ENCODE data around the gene ANKS1B. TPM values are rescaled to one million over a fixed set of nuclear protein-coding genes. Genes with fewer than 3 reads are reported as not detected.
"Not testable (repeated sequence)": the region's sequence is repeated elsewhere in the genome, so short reads cannot be mapped to it uniquely, and the experiment has no call there.

Gene ANKS1B
- total RNA-seq, 5 donors from 2014 or later (not counting 1 experiment from before 2014, with no cell fraction given): 0.18 to 0.47 (median 0.19) TPM; not detected in 2

DNA sequence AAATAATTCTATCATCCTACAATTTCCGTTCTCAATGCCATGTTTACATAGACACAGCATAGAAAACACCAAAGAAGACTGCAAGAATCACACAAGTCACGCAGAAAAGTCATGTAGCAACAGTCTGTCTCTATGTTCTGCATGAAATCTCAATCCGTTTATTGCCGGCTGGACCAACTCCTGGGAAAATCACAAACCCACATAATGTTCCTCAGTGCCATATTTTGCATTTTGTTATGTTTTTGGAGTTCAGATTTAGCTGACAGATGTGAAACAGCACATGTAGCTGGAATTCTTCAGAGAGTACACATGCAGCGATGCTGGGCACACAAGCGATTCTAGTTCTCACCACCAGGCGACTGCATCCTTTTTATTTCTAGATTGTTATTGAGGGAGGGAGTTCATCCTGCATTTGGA is 1146.5 kb downstream of the ANKS1B start:
- H3K36me3 ChIP-seq (ENCODE audit: control insufficient read depth in 2 of 2, extremely low read depth in 1 of 2, insufficient read depth in 1 of 2, low read length in 1 of 2): no peaks in the 10 kb centered on the region
- H3K27ac ChIP-seq (ENCODE audit: low read length): no peak overlapping the region
- H3K27me3 ChIP-seq (replicated peaks in 1 of 2; ENCODE audit: control insufficient read depth in 2 of 2, extremely low read depth in 1 of 2, insufficient read depth in 2 of 2, low read length in 1 of 2): no peaks in the 10 kb centered on the region
- H3K4me1 ChIP-seq (ENCODE audit: control insufficient read depth in 1 of 2, extremely low read depth in 1 of 2, insufficient read depth in 2 of 2, low read length in 2 of 2): no peaks in the 10 kb centered on the region
- no peak overlapping the region for H3K4me3 ChIP-seq (ENCODE audit: control insufficient read depth in 1 of 2, extremely low read depth in 1 of 2, low read length in 1 of 2)
- no peaks in the 10 kb centered on the region for H3K36me3 Mint-ChIP-seq
- CTCF ChIA-PET: no interaction called here
- H3K9me3 ChIP-seq: no peaks in the 10 kb centered on the region
- H3K9me3 Mint-ChIP-seq: no peaks in the 10 kb centered on the region
- no peak for DNase-seq
- H3K4me3 Mint-ChIP-seq: no peak overlapping the region
- H3K4me1 Mint-ChIP-seq: no peaks in the 10 kb centered on the region
- H3K27me3 Mint-ChIP-seq: peaks cover 23 to 37% of the 10 kb centered on the region in 2 donors
- 43% methylated on average over 2 of the region's 7 CpGs for WGBS (ENCODE audit: insufficient coverage)
- no peak overlapping the region for H3K27ac Mint-ChIP-seq
- POLR2A ChIA-PET: no interaction called here
- no peak for ATAC-seq (replicated peaks in 1 of 4)

- ATAC-seq (replicated peaks in 1 of 4); H3K4me1 Mint-ChIP-seq; DNase-seq: not testable (repeated sequence)
These were observed 1147.5 kb downstream of the ANKS1B start for GRCh38 chr12:98837134-98837752.

DNA sequence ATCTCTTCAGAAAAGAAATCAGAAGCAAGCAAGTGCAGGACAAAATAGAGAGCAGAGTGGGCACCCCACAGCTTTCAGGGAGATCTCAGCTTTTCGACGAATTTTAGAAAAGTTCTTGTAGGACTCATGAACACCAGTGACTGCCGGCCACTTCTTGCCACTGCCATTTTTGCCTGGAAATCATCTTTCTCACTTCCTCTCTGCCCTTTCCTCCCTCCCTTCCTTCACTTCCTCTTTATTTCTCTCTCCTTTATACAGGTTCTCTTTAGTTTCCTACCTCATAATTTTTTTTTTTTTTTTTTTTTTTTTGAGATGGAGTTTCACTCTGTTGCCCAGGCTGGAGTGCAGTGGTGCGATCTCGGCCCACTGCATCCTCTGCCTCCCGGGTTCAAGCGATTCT is 1154.1 kb downstream of the ANKS1B start:
- Histone ChIP-seq H3K36me3 (ENCODE audit: control insufficient read depth in 2 of 2, extremely low read depth in 1 of 2, insufficient read depth in 1 of 2, low read length in 1 of 2) (no peaks in the 10 kb centered on the region), H3K4me3 (ENCODE audit: control insufficient read depth in 1 of 2, extremely low read depth in 1 of 2, low read length in 1 of 2) (no peak overlapping the region), H3K27me3 (replicated peaks in 1 of 2; ENCODE audit: control insufficient read depth in 2 of 2, extremely low read depth in 1 of 2, insufficient read depth in 2 of 2, low read length in 1 of 2) (no peaks in the 10 kb centered on the region), H3K27ac (ENCODE audit: low read length) (no peak overlapping the region), H3K9me3 (no peaks in the 10 kb centered on the region), H3K4me1 (ENCODE audit: control insufficient read depth in 1 of 2, extremely low read depth in 1 of 2, insufficient read depth in 2 of 2, low read length in 2 of 2) (no peaks in the 10 kb centered on the region)
- Mint-ChIP-seq H3K27me3 (peaks cover 12 to 38% of the 10 kb centered on the region in 2 donors), H3K4me1 (no peaks in the 10 kb centered on the region), H3K36me3 (no peaks in the 10 kb centered on the region), H3K4me3 (no peak overlapping the region), H3K9me3 (no peaks in the 10 kb centered on the region), H3K27ac (no peak overlapping the region)
- DNase-seq (no peak), ATAC-seq (replicated peaks in 1 of 4) (no peak)
- CTCF ChIA-PET: no interaction called here
- POLR2A ChIA-PET: no interaction called here
- WGBS (ENCODE audit: insufficient coverage): 93% methylated on average over 4 of the region's 7 CpGs

More at GRCh38 chr12:98837134-98837752, 1147.5 kb downstream of the ANKS1B start:
- CTCF ChIA-PET; H3K36me3 ChIP-seq (ENCODE audit: control insufficient read depth in 2 of 2, extremely low read depth in 1 of 2, insufficient read depth in 1 of 2, low read length in 1 of 2); H3K9me3 ChIP-seq; H3K27ac Mint-ChIP-seq; H3K9me3 Mint-ChIP-seq; H3K27ac ChIP-seq (ENCODE audit: low read length); H3K4me3 Mint-ChIP-seq; H3K4me3 ChIP-seq (ENCODE audit: control insufficient read depth in 1 of 2, extremely low read depth in 1 of 2, low read length in 1 of 2); H3K27me3 ChIP-seq (replicated peaks in 1 of 2; ENCODE audit: control insufficient read depth in 2 of 2, extremely low read depth in 1 of 2, insufficient read depth in 2 of 2, low read length in 1 of 2); H3K36me3 Mint-ChIP-seq; H3K4me1 ChIP-seq (ENCODE audit: control insufficient read depth in 1 of 2, extremely low read depth in 1 of 2, insufficient read depth in 2 of 2, low read length in 2 of 2): not testable (repeated sequence)
- POLR2A ChIA-PET: interaction anchor here in 1 of 2 donors (0.6 kb wide), 1 partner anchor 1608 kb away, joined by 9 read pairs; no protein-coding TSS in a partner anchor
- 100% methylated on average over 6 of the region's 12 CpGs for WGBS (ENCODE audit: insufficient coverage)
- H3K27me3 Mint-ChIP-seq: peaks cover 28 to 37% of the 10 kb centered on the region in 2 donors

DNA sequence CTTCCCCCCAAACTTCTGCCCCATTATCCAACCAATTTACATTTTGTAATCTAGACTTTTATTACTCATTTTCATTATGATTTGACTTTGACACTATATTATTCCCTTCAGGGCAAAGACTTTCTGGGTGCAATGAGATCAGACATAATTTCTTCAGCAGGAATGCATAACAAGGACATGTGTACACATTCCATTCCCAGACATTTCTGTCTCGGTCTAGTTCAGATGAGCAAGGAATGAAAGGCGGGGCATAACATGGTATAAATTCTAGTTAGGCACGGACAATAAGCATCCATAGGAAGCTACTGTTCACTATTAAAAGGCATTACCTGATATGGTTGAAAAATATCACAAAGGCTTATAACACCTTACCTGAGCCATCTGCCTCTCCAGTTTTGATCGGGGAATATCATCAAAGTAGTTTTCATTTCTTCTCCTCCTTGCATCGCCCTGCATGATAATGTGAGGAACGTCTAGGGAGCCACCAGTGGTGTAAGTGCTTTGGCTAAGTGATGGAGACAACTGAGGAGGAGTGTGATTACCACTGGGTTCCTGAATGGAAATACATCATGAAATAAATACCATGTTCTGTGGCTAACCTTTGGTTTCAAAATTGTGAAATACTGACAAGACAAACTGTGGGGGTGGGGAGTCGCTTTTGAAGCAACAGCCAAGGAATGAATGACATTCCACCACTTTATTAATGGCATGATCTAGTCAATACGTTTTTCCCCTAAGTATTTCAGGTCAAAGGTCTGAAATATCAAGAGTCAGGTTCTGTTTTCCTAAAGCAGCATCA is 1155.7 kb downstream of the ANKS1B start:
- Histone ChIP-seq H3K36me3 (ENCODE audit: control insufficient read depth in 2 of 2, extremely low read depth in 1 of 2, insufficient read depth in 1 of 2, low read length in 1 of 2) (no peaks in the 10 kb centered on the region), H3K9me3 (no peaks in the 10 kb centered on the region), H3K27me3 (replicated peaks in 1 of 2; ENCODE audit: control insufficient read depth in 2 of 2, extremely low read depth in 1 of 2, insufficient read depth in 2 of 2, low read length in 1 of 2) (no peaks in the 10 kb centered on the region), H3K4me3 (ENCODE audit: control insufficient read depth in 1 of 2, extremely low read depth in 1 of 2, low read length in 1 of 2) (no peak overlapping the region), H3K4me1 (ENCODE audit: control insufficient read depth in 1 of 2, extremely low read depth in 1 of 2, insufficient read depth in 2 of 2, low read length in 2 of 2) (no peaks in the 10 kb centered on the region), H3K27ac (ENCODE audit: low read length) (no peak overlapping the region)
- no peak for ATAC-seq (replicated peaks in 1 of 4)
- ChIA-PET CTCF (no interaction called here), POLR2A (no interaction called here)
- Mint-ChIP-seq H3K27ac (no peak overlapping the region), H3K4me3 (no peak overlapping the region), H3K27me3 (peaks cover 14 to 30% of the 10 kb centered on the region in 2 donors), H3K4me1 (no peaks in the 10 kb centered on the region), H3K36me3 (no peaks in the 10 kb centered on the region), H3K9me3 (no peaks in the 10 kb centered on the region)
- no peak for DNase-seq
- WGBS (ENCODE audit: insufficient coverage): no CpG with 5 or more reads among the region's 8 CpGs

GRCh38 chr12:98823012-98823411 is 1161.7 kb downstream of the ANKS1B start:
- no peak for ATAC-seq (replicated peaks in 1 of 4)
- Mint-ChIP-seq H3K9me3 (no peaks in the 10 kb centered on the region), H3K4me3 (no peak overlapping the region), H3K36me3 (no peaks in the 10 kb centered on the region), H3K27ac (no peak overlapping the region), H3K27me3 (peaks cover 10 to 24% of the 10 kb centered on the region in 2 donors), H3K4me1 (no peaks in the 10 kb centered on the region)
- ChIA-PET POLR2A (no interaction called here), CTCF (no interaction called here)
- H3K4me3 ChIP-seq (ENCODE audit: control insufficient read depth in 1 of 2, extremely low read depth in 1 of 2, low read length in 1 of 2): no peak overlapping the region
- no peak overlapping the region for H3K27ac ChIP-seq (ENCODE audit: low read length)
- H3K36me3 ChIP-seq (ENCODE audit: control insufficient read depth in 2 of 2, extremely low read depth in 1 of 2, insufficient read depth in 1 of 2, low read length in 1 of 2): no peaks in the 10 kb centered on the region
- no peaks in the 10 kb centered on the region for H3K27me3 ChIP-seq (replicated peaks in 1 of 2; ENCODE audit: control insufficient read depth in 2 of 2, extremely low read depth in 1 of 2, insufficient read depth in 2 of 2, low read length in 1 of 2)
- no peak for DNase-seq
- H3K9me3 ChIP-seq: no peaks in the 10 kb centered on the region
- H3K4me1 ChIP-seq (ENCODE audit: control insufficient read depth in 1 of 2, extremely low read depth in 1 of 2, insufficient read depth in 2 of 2, low read length in 2 of 2): no peaks in the 10 kb centered on the region
- WGBS (ENCODE audit: insufficient coverage): 87% methylated on average over 4 of the region's 5 CpGs

GRCh38 chr12:98821866-98822265 is 1162.9 kb downstream of the ANKS1B start:
- Histone ChIP-seq H3K4me3 (ENCODE audit: control insufficient read depth in 1 of 2, extremely low read depth in 1 of 2, low read length in 1 of 2) (no peak overlapping the region), H3K27me3 (replicated peaks in 1 of 2; ENCODE audit: control insufficient read depth in 2 of 2, extremely low read depth in 1 of 2, insufficient read depth in 2 of 2, low read length in 1 of 2) (no peaks in the 10 kb centered on the region), H3K9me3 (no peaks in the 10 kb centered on the region), H3K36me3 (ENCODE audit: control insufficient read depth in 2 of 2, extremely low read depth in 1 of 2, insufficient read depth in 1 of 2, low read length in 1 of 2) (no peaks in the 10 kb centered on the region), H3K4me1 (ENCODE audit: control insufficient read depth in 1 of 2, extremely low read depth in 1 of 2, insufficient read depth in 2 of 2, low read length in 2 of 2) (no peaks in the 10 kb centered on the region), H3K27ac (ENCODE audit: low read length) (no peak overlapping the region)
- WGBS (ENCODE audit: insufficient coverage): 57% methylated on average over 1 of the region's 3 CpGs
- ChIA-PET POLR2A (no interaction called here), CTCF (no interaction called here)
- DNase-seq (no peak), ATAC-seq (replicated peaks in 1 of 4) (no peak)
- Mint-ChIP-seq H3K9me3 (no peaks in the 10 kb centered on the region), H3K4me3 (no peak overlapping the region), H3K27me3 (peaks cover 15 to 23% of the 10 kb centered on the region in 2 donors), H3K4me1 (no peaks in the 10 kb centered on the region), H3K27ac (no peak overlapping the region), H3K36me3 (no peaks in the 10 kb centered on the region)
